Measurements from ENCODE around the gene ATP5IF1. TPM values are rescaled to one million over a fixed set of nuclear protein-coding genes. Genes with fewer than 3 reads are reported as not detected.
A peak's percentile ranks its signal among the peaks of the same experiment; 100 is the strongest.

ATP5IF1 gene
- total and polyA plus RNA-seq, 9 of the 15 experiments (the other 6 are each of a cell fraction or from before 2014, with no cell fraction given), result 292 to 1,422 (median 388) TPM

DNA sequence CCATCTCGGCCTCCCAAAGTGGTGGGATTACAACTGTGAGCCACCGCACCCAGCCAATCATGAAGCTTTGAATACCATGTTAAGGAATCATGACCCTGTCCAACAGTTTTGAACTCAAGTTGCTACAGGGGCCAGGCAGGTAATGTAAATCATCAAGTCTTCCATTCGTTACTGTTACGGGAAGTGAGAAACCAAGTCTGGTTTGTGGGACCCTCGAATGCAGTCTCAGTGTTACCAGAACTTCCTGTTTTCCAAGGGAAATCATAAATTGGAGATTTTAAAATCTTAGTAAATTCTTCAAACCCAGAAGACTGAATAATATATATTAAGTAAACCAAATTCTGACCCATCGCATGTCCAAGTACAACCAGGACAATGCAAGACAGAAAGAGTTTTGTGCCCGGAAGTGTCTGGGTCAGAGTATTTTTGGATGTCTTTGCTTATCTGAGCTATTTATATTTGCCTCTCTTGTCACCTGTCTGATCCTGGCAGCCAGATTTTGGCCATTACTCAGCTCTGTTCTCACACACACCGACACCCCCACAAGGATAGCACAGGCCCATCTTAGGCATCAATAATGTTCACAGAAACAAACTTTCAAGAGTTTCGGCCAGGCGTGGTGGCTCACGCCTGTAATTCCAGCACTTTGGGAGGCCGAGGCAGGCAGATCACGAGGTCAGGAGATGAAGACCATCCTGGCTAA is 8.8 kb downstream of the ATP5IF1 start (continued):
- TF ChIP-seq, protein P1, sequence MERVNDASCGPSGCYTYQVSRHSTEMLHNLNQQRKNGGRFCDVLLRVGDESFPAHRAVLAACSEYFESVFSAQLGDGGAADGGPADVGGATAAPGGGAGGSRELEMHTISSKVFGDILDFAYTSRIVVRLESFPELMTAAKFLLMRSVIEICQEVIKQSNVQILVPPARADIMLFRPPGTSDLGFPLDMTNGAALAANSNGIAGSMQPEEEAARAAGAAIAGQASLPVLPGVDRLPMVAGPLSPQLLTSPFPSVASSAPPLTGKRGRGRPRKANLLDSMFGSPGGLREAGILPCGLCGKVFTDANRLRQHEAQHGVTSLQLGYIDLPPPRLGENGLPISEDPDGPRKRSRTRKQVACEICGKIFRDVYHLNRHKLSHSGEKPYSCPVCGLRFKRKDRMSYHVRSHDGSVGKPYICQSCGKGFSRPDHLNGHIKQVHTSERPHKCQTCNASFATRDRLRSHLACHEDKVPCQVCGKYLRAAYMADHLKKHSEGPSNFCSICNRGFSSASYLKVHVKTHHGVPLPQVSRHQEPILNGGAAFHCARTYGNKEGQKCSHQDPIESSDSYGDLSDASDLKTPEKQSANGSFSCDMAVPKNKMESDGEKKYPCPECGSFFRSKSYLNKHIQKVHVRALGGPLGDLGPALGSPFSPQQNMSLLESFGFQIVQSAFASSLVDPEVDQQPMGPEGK (CRISPR knock-in tag; IDR thresholded peaks at IDR 0.05; ENCODE audit: borderline replicate concordance), result no peak
- TF ChIP-seq YY1 (IDR thresholded peaks at IDR 0.05; ENCODE audit: borderline replicate concordance in 1 of 3, control insufficient read depth in 1 of 3, extremely low read depth in 1 of 3, insufficient read depth in 3 of 3, insufficient read length in 1 of 3, insufficient replicate concordance in 2 of 3, low read depth in 1 of 3, low read length in 2 of 3), result no peak
- no peak for TF ChIP-seq ZBTB8A (IDR thresholded peaks at IDR 0.05; ENCODE audit: partially characterized antibody)
- no peak for TF ChIP-seq TAF7 (tag; IDR thresholded peaks at IDR 0.05)
- TF ChIP-seq KDM1A (IDR thresholded peaks at IDR 0.05), result 0 out of 4 replicates have a peak, but pooled peaks have one; percentile 10 to 46
- peak; percentile 12; the same call in 1 of the 2 replicates for TF ChIP-seq NCOR1 (IDR thresholded peaks at IDR 0.05)
- TF ChIP-seq FOXP1 (CRISPR knock-in tag; IDR thresholded peaks at IDR 0.05), result no peak
- TF ChIP-seq MCM7 (IDR thresholded peaks at IDR 0.05), result no peak
- TF ChIP-seq, protein P2, sequence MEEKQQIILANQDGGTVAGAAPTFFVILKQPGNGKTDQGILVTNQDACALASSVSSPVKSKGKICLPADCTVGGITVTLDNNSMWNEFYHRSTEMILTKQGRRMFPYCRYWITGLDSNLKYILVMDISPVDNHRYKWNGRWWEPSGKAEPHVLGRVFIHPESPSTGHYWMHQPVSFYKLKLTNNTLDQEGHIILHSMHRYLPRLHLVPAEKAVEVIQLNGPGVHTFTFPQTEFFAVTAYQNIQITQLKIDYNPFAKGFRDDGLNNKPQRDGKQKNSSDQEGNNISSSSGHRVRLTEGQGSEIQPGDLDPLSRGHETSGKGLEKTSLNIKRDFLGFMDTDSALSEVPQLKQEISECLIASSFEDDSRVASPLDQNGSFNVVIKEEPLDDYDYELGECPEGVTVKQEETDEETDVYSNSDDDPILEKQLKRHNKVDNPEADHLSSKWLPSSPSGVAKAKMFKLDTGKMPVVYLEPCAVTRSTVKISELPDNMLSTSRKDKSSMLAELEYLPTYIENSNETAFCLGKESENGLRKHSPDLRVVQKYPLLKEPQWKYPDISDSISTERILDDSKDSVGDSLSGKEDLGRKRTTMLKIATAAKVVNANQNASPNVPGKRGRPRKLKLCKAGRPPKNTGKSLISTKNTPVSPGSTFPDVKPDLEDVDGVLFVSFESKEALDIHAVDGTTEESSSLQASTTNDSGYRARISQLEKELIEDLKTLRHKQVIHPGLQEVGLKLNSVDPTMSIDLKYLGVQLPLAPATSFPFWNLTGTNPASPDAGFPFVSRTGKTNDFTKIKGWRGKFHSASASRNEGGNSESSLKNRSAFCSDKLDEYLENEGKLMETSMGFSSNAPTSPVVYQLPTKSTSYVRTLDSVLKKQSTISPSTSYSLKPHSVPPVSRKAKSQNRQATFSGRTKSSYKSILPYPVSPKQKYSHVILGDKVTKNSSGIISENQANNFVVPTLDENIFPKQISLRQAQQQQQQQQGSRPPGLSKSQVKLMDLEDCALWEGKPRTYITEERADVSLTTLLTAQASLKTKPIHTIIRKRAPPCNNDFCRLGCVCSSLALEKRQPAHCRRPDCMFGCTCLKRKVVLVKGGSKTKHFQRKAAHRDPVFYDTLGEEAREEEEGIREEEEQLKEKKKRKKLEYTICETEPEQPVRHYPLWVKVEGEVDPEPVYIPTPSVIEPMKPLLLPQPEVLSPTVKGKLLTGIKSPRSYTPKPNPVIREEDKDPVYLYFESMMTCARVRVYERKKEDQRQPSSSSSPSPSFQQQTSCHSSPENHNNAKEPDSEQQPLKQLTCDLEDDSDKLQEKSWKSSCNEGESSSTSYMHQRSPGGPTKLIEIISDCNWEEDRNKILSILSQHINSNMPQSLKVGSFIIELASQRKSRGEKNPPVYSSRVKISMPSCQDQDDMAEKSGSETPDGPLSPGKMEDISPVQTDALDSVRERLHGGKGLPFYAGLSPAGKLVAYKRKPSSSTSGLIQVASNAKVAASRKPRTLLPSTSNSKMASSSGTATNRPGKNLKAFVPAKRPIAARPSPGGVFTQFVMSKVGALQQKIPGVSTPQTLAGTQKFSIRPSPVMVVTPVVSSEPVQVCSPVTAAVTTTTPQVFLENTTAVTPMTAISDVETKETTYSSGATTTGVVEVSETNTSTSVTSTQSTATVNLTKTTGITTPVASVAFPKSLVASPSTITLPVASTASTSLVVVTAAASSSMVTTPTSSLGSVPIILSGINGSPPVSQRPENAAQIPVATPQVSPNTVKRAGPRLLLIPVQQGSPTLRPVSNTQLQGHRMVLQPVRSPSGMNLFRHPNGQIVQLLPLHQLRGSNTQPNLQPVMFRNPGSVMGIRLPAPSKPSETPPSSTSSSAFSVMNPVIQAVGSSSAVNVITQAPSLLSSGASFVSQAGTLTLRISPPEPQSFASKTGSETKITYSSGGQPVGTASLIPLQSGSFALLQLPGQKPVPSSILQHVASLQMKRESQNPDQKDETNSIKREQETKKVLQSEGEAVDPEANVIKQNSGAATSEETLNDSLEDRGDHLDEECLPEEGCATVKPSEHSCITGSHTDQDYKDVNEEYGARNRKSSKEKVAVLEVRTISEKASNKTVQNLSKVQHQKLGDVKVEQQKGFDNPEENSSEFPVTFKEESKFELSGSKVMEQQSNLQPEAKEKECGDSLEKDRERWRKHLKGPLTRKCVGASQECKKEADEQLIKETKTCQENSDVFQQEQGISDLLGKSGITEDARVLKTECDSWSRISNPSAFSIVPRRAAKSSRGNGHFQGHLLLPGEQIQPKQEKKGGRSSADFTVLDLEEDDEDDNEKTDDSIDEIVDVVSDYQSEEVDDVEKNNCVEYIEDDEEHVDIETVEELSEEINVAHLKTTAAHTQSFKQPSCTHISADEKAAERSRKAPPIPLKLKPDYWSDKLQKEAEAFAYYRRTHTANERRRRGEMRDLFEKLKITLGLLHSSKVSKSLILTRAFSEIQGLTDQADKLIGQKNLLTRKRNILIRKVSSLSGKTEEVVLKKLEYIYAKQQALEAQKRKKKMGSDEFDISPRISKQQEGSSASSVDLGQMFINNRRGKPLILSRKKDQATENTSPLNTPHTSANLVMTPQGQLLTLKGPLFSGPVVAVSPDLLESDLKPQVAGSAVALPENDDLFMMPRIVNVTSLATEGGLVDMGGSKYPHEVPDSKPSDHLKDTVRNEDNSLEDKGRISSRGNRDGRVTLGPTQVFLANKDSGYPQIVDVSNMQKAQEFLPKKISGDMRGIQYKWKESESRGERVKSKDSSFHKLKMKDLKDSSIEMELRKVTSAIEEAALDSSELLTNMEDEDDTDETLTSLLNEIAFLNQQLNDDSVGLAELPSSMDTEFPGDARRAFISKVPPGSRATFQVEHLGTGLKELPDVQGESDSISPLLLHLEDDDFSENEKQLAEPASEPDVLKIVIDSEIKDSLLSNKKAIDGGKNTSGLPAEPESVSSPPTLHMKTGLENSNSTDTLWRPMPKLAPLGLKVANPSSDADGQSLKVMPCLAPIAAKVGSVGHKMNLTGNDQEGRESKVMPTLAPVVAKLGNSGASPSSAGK (IDR thresholded peaks at IDR 0.05), result 0 out of 2 replicates have a peak, but pooled peaks have one; percentile 45
- no peak for TF ChIP-seq ZNF184 (CRISPR knock-in tag; IDR thresholded peaks at IDR 0.05)
- TF ChIP-seq ILF3 (IDR thresholded peaks at IDR 0.05; ENCODE audit: borderline replicate concordance), result no peak
- TF ChIP-seq, protein P3, sequence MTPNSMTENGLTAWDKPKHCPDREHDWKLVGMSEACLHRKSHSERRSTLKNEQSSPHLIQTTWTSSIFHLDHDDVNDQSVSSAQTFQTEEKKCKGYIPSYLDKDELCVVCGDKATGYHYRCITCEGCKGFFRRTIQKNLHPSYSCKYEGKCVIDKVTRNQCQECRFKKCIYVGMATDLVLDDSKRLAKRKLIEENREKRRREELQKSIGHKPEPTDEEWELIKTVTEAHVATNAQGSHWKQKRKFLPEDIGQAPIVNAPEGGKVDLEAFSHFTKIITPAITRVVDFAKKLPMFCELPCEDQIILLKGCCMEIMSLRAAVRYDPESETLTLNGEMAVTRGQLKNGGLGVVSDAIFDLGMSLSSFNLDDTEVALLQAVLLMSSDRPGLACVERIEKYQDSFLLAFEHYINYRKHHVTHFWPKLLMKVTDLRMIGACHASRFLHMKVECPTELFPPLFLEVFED (CRISPR knock-in tag; conservative IDR thresholded peaks at IDR 0.05), result no peak

Measured in K562 (cell line).